ENCODE data around the gene TREML2. TPM values are rescaled to one million over a fixed set of nuclear protein-coding genes. Genes with fewer than 3 reads are reported as not detected.

The TREML2 gene
- total RNA-seq, 1 donor from 2014 or later, result not detected

GRCh38 chr6:41237128-41237527, 36.2 kb upstream of the TREML2 start:
- no peak for DNase-seq (ENCODE audit: low spot score in 2 of 2, unreplicated experiment in 2 of 2)
- Mint-ChIP-seq H3K36me3 (no peaks in the 10 kb centered on the region), H3K4me3 (no peak overlapping the region), H3K9me3 (peaks cover 5% of the 10 kb centered on the region), H3K27ac (no peak overlapping the region), H3K27me3 (ENCODE audit: low read depth) (peaks cover 86% of the 10 kb centered on the region), H3K4me1 (no peaks in the 10 kb centered on the region)
- TF ChIP-seq CTCF (IDR thresholded peaks at IDR 0.05; ENCODE audit: unreplicated experiment), result no peak

- no peak overlapping the region for H3K4me3 Mint-ChIP-seq
- no peak overlapping the region for H3K27ac Mint-ChIP-seq
- H3K9me3 Mint-ChIP-seq, result peaks cover 5% of the 10 kb centered on the region
- DNase-seq (ENCODE audit: low spot score in 2 of 2, unreplicated experiment in 2 of 2), result no peak
- no peaks in the 10 kb centered on the region for H3K4me1 Mint-ChIP-seq
- no peak for TF ChIP-seq CTCF (IDR thresholded peaks at IDR 0.05; ENCODE audit: unreplicated experiment)
- H3K36me3 Mint-ChIP-seq, result no peaks in the 10 kb centered on the region
- peaks cover 86% of the 10 kb centered on the region for H3K27me3 Mint-ChIP-seq (ENCODE audit: low read depth)
Observed at GRCh38 chr6:41236276-41236675, 35.3 kb upstream of the TREML2 start.

- Mint-ChIP-seq H3K4me1 (no peaks in the 10 kb centered on the region), H3K9me3 (peaks cover 5% of the 10 kb centered on the region), H3K4me3 (no peak overlapping the region), H3K27me3 (ENCODE audit: low read depth) (peaks cover 81% of the 10 kb centered on the region), H3K27ac (no peak overlapping the region), H3K36me3 (no peaks in the 10 kb centered on the region)
- no peak for TF ChIP-seq CTCF (IDR thresholded peaks at IDR 0.05; ENCODE audit: unreplicated experiment)
- DNase-seq (ENCODE audit: low spot score in 2 of 2, unreplicated experiment in 2 of 2), result no peak
Observed at GRCh38 chr6:41232667-41233066, 31.7 kb upstream of the TREML2 start.

- H3K27me3 Mint-ChIP-seq (ENCODE audit: low read depth), result peaks cover 80% of the 10 kb centered on the region
- TF ChIP-seq CTCF (IDR thresholded peaks at IDR 0.05; ENCODE audit: unreplicated experiment), result no peak
- H3K4me3 Mint-ChIP-seq, result no peak overlapping the region
- no peak overlapping the region for H3K27ac Mint-ChIP-seq
- H3K4me1 Mint-ChIP-seq, result peaks cover 9% of the 10 kb centered on the region
- peaks cover 5% of the 10 kb centered on the region for H3K9me3 Mint-ChIP-seq
- no peak for DNase-seq (ENCODE audit: low spot score in 2 of 2, unreplicated experiment in 2 of 2)
- no peaks in the 10 kb centered on the region for H3K36me3 Mint-ChIP-seq
Observed at GRCh38 chr6:41231246-41231645, 30.3 kb upstream of the TREML2 start.

GRCh38 chr6:41229721-41230120, 28.8 kb upstream of the TREML2 start:
- peaks cover 9% of the 10 kb centered on the region for H3K4me1 Mint-ChIP-seq
- H3K36me3 Mint-ChIP-seq, result no peaks in the 10 kb centered on the region
- DNase-seq (ENCODE audit: low spot score in 2 of 2, unreplicated experiment in 2 of 2), result no peak
- no peak overlapping the region for H3K4me3 Mint-ChIP-seq
- H3K27ac Mint-ChIP-seq, result no peak overlapping the region
- no peak for TF ChIP-seq CTCF (IDR thresholded peaks at IDR 0.05; ENCODE audit: unreplicated experiment)
- H3K9me3 Mint-ChIP-seq, result peaks cover 5% of the 10 kb centered on the region
- peaks cover 79% of the 10 kb centered on the region for H3K27me3 Mint-ChIP-seq (ENCODE audit: low read depth)

GRCh38 chr6:41228616-41229015, 27.7 kb upstream of the TREML2 start:
- peaks cover 9% of the 10 kb centered on the region for H3K4me1 Mint-ChIP-seq
- no peak for TF ChIP-seq CTCF (IDR thresholded peaks at IDR 0.05; ENCODE audit: unreplicated experiment)
- DNase-seq (ENCODE audit: low spot score in 2 of 2, unreplicated experiment in 2 of 2), result no peak
- no peak overlapping the region for H3K4me3 Mint-ChIP-seq
- H3K27me3 Mint-ChIP-seq (ENCODE audit: low read depth), result peaks cover 86% of the 10 kb centered on the region
- H3K27ac Mint-ChIP-seq, result no peak overlapping the region
- no peaks in the 10 kb centered on the region for H3K36me3 Mint-ChIP-seq
- peaks cover 5% of the 10 kb centered on the region for H3K9me3 Mint-ChIP-seq

All from mesothelial cell of epicardium (in vitro differentiated cells).